Breast epithelium (tissue), 4 donors: ENCODE measurements around the gene RHEX. TPM values are rescaled to one million over a fixed set of nuclear protein-coding genes. Genes with fewer than 3 reads are reported as not detected.

Experiments used
- DNase-seq, 2 donors: peaks; one replicate each; pipeline ENCODE4 v3.0.0-alpha.2; 2019; ENCODE audit warnings: low spot score in 2 of 2
- H3K27ac ChIP-seq, 2 donors: fragments of 200-600 bp; sonication (generic) in 1 of 2; one replicate each; pipeline ENCODE4 v1.5.1; 2016 to 2019; ENCODE audit warnings: mild to moderate bottlenecking in 1 of 2
- H3K27me3 ChIP-seq, 2 donors: fragments of 200-600 bp; sonication (generic) in 1 of 2; one replicate each; pipeline versions ENCODE4 v1.5.1 to v1.6.0; 2017 to 2019; ENCODE audit warnings: control low read depth in 1 of 2, mild to moderate bottlenecking in 1 of 2
- H3K36me3 ChIP-seq: fragments of 200-600 bp; one replicate; pipeline ENCODE4 v1.5.1; 2019
- H3K4me1 ChIP-seq, 2 donors: fragments of 200-600 bp; sonication (generic); one replicate each; pipeline ENCODE4 v1.5.1; 2016 to 2019; ENCODE audit warnings: control low read depth in 1 of 2
- H3K4me3 ChIP-seq, 3 donors: fragments of 200-600 bp; sonication (generic); 1 replicate in 2 of 3; 2 replicates in 1 of 3; pipeline ENCODE4 v1.5.1; 2016 to 2019; ENCODE audit warnings: mild to moderate bottlenecking in 3 of 3, moderate library complexity in 2 of 3
- H3K9me3 ChIP-seq, 2 donors: fragments of 200-600 bp; sonication (generic) in 1 of 2; one replicate each; pipeline ENCODE4 v1.5.1; 2016 to 2019; ENCODE audit warnings: control low read depth in 1 of 2
- POLR2A ChIP-seq: fragments of 450-650 bp; IDR thresholded peaks from one replicate; pipeline ENCODE4 v1.6.1; 2016; ENCODE audit warnings: antibody characterized with exemption, mild to moderate bottlenecking, moderate library complexity
- POLR2AphosphoS5 ChIP-seq, 3 donors: sonication (generic); formaldehyde crosslinking; IDR thresholded peaks; one replicate each; pipeline ENCODE4 v1.6.1; 2017; ENCODE audit warnings: antibody characterized with exemption in 3 of 3
- intact Hi-C: fragments of 100-400 bp; cut with DNase I; formaldehyde crosslinking; loops from one replicate; pipeline ENCODE4 v1.15.1; 2023; ENCODE audit warnings: low total_unique reads
- total RNA-seq, 3 donors: library from RNA; depleted of rRNA; stranded (reverse); fragments of >200 nt; gene quantifications; one replicate each; pipeline ENCODE4 v1.1.0, GENCODE V29; 2016
- TF ChIP-seq, protein P1 (sequence below), 3 donors: fragments of 450-650 bp; IDR thresholded peaks; one replicate each; pipeline ENCODE4 v1.5.1; 2016 to 2017; ENCODE audit warnings: antibody characterized with exemption in 3 of 3, mild to moderate bottlenecking in 3 of 3, moderate library complexity in 3 of 3

The RHEX gene
- total RNA-seq, 3 donors from 2014 or later: 0.98 to 20.6 (median 4.4) TPM

DNA sequence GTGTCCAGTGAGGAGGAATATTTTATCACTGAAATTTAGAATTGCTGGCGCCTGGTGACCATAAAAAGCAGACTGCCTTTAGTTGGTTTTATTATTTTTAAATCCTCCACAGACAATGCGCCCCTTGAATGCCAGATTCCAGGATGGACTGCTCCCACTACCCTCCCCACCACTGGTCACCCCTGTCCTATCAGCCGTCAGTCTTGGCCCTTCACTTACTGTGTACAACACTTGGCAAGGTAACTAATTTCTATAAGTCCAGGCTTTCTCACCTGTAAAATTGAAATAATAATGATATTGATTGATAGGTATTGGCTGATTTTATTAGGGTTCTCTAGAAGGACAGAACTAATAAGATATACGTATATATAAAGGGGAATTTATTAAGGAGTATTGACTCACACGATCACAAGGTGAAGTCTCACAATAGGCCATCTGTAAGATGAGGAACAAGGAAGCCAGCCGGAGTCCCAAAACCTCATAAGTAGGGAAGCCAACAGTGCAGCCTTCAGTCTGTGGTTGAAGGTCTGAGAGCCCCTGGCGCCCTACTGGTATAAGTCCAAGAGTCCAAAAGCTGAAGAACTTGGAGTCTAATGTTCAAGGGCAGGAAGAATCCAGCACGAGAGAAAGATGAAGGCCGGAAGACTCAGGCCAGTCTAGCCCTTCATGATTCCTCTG lies 17.8 kb downstream of the RHEX start:
- no peaks in the 10 kb centered on the region for H3K27me3 ChIP-seq
- no peaks in the 10 kb centered on the region for H3K36me3 ChIP-seq
- H3K4me1 ChIP-seq: no peaks in the 10 kb centered on the region
- H3K4me3 ChIP-seq: no peak overlapping the region
- DNase-seq: peak in 1 of 2 donors; percentile 53
- H3K27ac ChIP-seq: peak overlapping the region; percentile 3 to 68
- TF ChIP-seq POLR2AphosphoS5 (IDR thresholded peaks at IDR 0.05) (no peak), POLR2A (no peak)
- TF ChIP-seq, protein P1, sequence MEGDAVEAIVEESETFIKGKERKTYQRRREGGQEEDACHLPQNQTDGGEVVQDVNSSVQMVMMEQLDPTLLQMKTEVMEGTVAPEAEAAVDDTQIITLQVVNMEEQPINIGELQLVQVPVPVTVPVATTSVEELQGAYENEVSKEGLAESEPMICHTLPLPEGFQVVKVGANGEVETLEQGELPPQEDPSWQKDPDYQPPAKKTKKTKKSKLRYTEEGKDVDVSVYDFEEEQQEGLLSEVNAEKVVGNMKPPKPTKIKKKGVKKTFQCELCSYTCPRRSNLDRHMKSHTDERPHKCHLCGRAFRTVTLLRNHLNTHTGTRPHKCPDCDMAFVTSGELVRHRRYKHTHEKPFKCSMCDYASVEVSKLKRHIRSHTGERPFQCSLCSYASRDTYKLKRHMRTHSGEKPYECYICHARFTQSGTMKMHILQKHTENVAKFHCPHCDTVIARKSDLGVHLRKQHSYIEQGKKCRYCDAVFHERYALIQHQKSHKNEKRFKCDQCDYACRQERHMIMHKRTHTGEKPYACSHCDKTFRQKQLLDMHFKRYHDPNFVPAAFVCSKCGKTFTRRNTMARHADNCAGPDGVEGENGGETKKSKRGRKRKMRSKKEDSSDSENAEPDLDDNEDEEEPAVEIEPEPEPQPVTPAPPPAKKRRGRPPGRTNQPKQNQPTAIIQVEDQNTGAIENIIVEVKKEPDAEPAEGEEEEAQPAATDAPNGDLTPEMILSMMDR (IDR thresholded peaks at IDR 0.05): no peak
- H3K9me3 ChIP-seq: no peaks in the 10 kb centered on the region
- intact Hi-C loops: no loop called here

DNA sequence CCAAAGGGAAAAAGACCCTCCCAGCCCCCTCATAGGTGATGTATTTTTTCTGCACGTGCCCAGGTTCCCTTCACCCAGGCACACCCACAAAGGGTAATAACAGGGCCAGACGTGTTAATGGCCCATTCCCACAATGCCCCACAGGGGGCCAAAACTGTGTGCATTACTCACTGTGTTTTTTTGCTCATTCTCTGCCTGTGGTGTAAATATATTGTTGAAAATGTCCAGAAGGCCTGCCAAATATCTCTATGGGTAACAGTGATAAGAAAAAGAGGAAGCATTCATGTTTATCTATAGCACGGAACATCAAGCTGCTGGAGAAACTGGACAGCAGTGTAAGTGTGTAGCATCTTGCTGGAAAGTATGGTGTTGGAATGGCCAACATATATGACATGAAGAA lies 21.9 kb downstream of the RHEX start:
- Histone ChIP-seq H3K27ac (no peak overlapping the region), H3K4me1 (no peaks in the 10 kb centered on the region), H3K4me3 (no peak overlapping the region), H3K27me3 (no peaks in the 10 kb centered on the region), H3K36me3 (no peaks in the 10 kb centered on the region), H3K9me3 (no peaks in the 10 kb centered on the region)
- intact Hi-C loops: no loop called here
- DNase-seq: no peak
- TF ChIP-seq POLR2AphosphoS5 (IDR thresholded peaks at IDR 0.05) (no peak), POLR2A (no peak)
- TF ChIP-seq, protein P1 (IDR thresholded peaks at IDR 0.05): no peak

DNA sequence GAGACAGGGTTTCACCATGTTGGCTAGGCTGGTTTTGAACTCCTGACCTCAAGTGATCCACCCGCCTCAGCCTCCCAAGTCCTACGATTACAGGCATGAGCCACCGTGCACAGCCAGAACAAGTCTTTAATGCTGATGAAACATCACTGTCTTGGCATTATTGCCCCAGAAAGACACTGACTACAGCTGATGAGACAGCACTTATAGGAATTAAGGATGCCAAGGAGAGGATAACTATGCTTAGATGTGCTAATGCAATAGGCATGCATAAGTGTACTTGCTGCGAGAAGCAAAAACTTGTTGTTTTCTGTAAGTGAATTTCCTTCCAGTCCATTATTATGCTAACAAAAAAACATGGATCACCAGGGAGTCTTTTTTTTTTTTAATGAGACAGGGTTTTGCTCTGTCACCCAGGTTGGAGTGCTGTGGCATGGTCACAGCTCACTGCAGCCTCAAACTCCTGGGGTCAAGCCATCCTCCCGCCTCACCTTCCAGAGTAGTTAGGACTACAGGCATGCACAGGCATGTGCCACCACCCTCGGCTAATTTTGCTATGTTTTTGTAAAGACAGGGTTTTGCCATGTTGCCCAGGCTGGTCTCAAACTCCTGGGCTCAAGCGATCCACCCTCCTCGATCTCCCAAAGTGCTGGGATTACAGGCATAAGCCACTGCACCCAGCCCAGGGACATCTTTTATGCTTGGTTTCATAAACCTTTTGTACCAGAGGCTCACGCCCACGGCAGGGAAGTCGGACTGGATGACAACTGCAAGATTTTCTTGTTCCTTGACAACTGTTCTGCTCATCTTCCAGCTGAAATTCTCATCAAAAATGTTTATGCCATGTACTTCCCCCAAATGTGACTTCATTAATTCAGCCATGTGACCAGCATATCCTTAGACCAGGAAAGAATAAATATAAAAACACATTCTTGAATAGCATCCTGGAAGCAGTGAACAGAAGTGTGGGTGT lies 23.1 kb downstream of the RHEX start:
- Histone ChIP-seq H3K27ac (no peak overlapping the region), H3K9me3 (no peaks in the 10 kb centered on the region), H3K36me3 (no peaks in the 10 kb centered on the region), H3K4me1 (no peaks in the 10 kb centered on the region), H3K4me3 (no peak overlapping the region), H3K27me3 (no peaks in the 10 kb centered on the region)
- TF ChIP-seq POLR2AphosphoS5 (IDR thresholded peaks at IDR 0.05) (no peak), POLR2A (no peak)
- TF ChIP-seq, protein P1 (IDR thresholded peaks at IDR 0.05): no peak
- intact Hi-C loops: no loop called here
- DNase-seq: no peak

DNA sequence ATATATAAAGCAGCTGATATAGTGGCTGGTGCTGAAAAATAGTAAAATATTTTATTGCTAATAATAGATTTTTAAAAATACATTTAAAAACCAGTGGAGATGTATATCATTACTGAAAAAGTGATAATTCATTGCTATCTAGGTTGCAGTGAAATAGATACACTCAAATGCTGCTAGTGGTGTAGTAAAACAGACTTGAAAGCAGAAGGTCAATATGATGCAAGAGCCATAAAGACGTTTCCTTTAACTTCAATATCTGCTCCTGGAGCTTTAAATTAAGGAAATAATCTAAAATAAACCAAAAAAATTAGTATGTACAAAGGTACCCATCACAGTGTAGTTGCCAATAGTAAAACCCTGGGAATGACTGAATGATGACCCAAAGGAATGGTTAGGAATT lies 26.2 kb downstream of the RHEX start:
- Histone ChIP-seq H3K9me3 (no peaks in the 10 kb centered on the region), H3K4me3 (no peak overlapping the region), H3K4me1 (no peaks in the 10 kb centered on the region), H3K27ac (no peak overlapping the region), H3K36me3 (no peaks in the 10 kb centered on the region), H3K27me3 (no peaks in the 10 kb centered on the region)
- TF ChIP-seq, protein P1 (IDR thresholded peaks at IDR 0.05): no peak
- TF ChIP-seq POLR2A (no peak), POLR2AphosphoS5 (IDR thresholded peaks at IDR 0.05) (no peak)
- intact Hi-C loops: no loop called here
- DNase-seq: no peak
